Gastrocnemius medialis (tissue), 4 donors: Measurements from ENCODE around the gene SUPT4H1.

ENCODE experiments used
- CTCF ChIP-seq, 5 experiments: fragments of 450-650 bp in 3 of 5; fragments of 200-600 bp in 2 of 5; sonication (generic) in 2 of 5; IDR thresholded peaks in 4 of 5; conservative IDR thresholded peaks in 1 of 5; 1 replicate in 4 of 5; 2 replicates in 1 of 5; pipeline ENCODE4 v1.5.1; 2016 to 2019; ENCODE audit warnings: antibody characterized with exemption in 5 of 5, mild to moderate bottlenecking in 3 of 5, moderate library complexity in 3 of 5
- POLR2A ChIP-seq, 2 donors: fragments of 450-650 bp; IDR thresholded peaks; one replicate each; pipeline ENCODE4 v1.6.1; 2017; ENCODE audit warnings: antibody characterized with exemption in 2 of 2, mild to moderate bottlenecking in 2 of 2, moderate library complexity in 2 of 2

GRCh38 chr17:58302171-58302918, 49.7 kb downstream of the SUPT4H1 start:
- no peak for TF ChIP-seq CTCF (IDR thresholded peaks at IDR 0.05 in 4 of 5, conservative IDR thresholded peaks at IDR 0.05 in 1 of 5)
- no peak for TF ChIP-seq POLR2A (IDR thresholded peaks at IDR 0.05)
